HG03469 (cell line): ENCODE results near the gene LRRC26.

Source experiments
- ATAC-seq: cut with Tn5 transposase; IDR thresholded peaks from one replicate; pipeline ENCODE4 v1.9.1; 2021; ENCODE audit warnings: mild to moderate bottlenecking, moderate library complexity, moderate number of reproducible peaks; ENCODE audit not compliant: unreplicated experiment

LRRC26 gene

GRCh38 chr9:137168904-137169856 lies 671 bp downstream of the LRRC26 start:
- ATAC-seq, result no peak

GRCh38 chr9:137168573-137168903 lies 1.3 kb downstream of the LRRC26 start:
- ATAC-seq, result no peak

- no peak for ATAC-seq
Observed at GRCh38 chr9:137167747-137168572, 1.9 kb downstream of the LRRC26 start.

- ATAC-seq, result no peak
Observed at GRCh38 chr9:137167277-137167746, 2.5 kb downstream of the LRRC26 start.

GRCh38 chr9:137166380-137167229 lies 3.2 kb downstream of the LRRC26 start:
- no peak for ATAC-seq

- ATAC-seq, result no peak
Observed at GRCh38 chr9:137165250-137165836, 4.5 kb downstream of the LRRC26 start.

GRCh38 chr9:137164370-137165249 lies 5.2 kb downstream of the LRRC26 start:
- ATAC-seq, result no peak

GRCh38 chr9:137163805-137164204 lies 6.0 kb downstream of the LRRC26 start:
- no peak for ATAC-seq

- ATAC-seq, result no peak
Observed at GRCh38 chr9:137163365-137163715, 6.5 kb downstream of the LRRC26 start.

GRCh38 chr9:137162505-137163364 lies 7.1 kb downstream of the LRRC26 start:
- no peak for ATAC-seq

- no peak for ATAC-seq
Observed at GRCh38 chr9:137161558-137162486, 8.0 kb downstream of the LRRC26 start.

GRCh38 chr9:137160716-137161557 lies 8.9 kb downstream of the LRRC26 start:
- no peak for ATAC-seq

GRCh38 chr9:137160054-137160425 lies 9.8 kb downstream of the LRRC26 start:
- ATAC-seq, result no peak

- no peak for ATAC-seq
Observed at GRCh38 chr9:137159105-137160053, 10.5 kb downstream of the LRRC26 start.

- no peak for ATAC-seq
Observed at GRCh38 chr9:137158625-137159024, 11.2 kb downstream of the LRRC26 start.
